Neural progenitor cell (in vitro differentiated cells): Measurements from ENCODE around the gene TMPRSS13. TPM values are rescaled to one million over a fixed set of nuclear protein-coding genes. Genes with fewer than 3 reads are reported as not detected.

Experiments
- DNase-seq: peaks from one replicate; pipeline ENCODE4 v3.0.0-alpha.2; 2016; ENCODE audit warnings: low spot score
- H2AFZ ChIP-seq: fragments of 200-600 bp; sonication (generic); replicated peaks from 2 replicates; pipeline ENCODE4 v1.6.1; 2016; ENCODE audit warnings: antibody characterized with exemption
- H3F3A ChIP-seq: fragments of 200-600 bp; sonication (generic); 2 replicates; pipeline ENCODE4 v1.6.1; 2016; ENCODE audit warnings: antibody characterized with exemption, low read depth
- H3K27ac ChIP-seq: fragments of 200-600 bp; sonication (generic); 2 replicates; pipeline ENCODE4 v1.5.1; 2016; ENCODE audit warnings: mild to moderate bottlenecking
- H3K27me3 ChIP-seq: fragments of 200-600 bp; sonication (generic); 2 replicates; pipeline ENCODE4 v1.6.1; 2016; ENCODE audit warnings: mild to moderate bottlenecking, moderate library complexity
- H3K36me3 ChIP-seq: fragments of 200-600 bp; sonication (generic); 2 replicates; pipeline ENCODE4 v1.5.1; 2016
- H3K4me1 ChIP-seq: fragments of 200-600 bp; sonication (generic); 2 replicates; pipeline ENCODE4 v1.6.1; 2016; ENCODE audit warnings: mixed run types
- H3K4me2 ChIP-seq: fragments of 200-600 bp; sonication (generic); 2 replicates; pipeline ENCODE4 v1.6.1; 2016
- H3K4me3 ChIP-seq: fragments of 200-600 bp; sonication (generic); 2 replicates; pipeline ENCODE4 v1.5.1; 2016
- H3K79me2 ChIP-seq: fragments of 200-600 bp; sonication (generic); 2 replicates; pipeline ENCODE4 v1.6.1; 2016; ENCODE audit warnings: low read depth
- H3K9ac ChIP-seq: fragments of 200-600 bp; sonication (generic); 2 replicates; pipeline ENCODE4 v1.6.1; 2016
- H3K9me3 ChIP-seq: fragments of 200-600 bp; sonication (generic); 2 replicates; pipeline ENCODE4 v1.5.1; 2016; ENCODE audit warnings: low read depth
- H4K20me1 ChIP-seq: fragments of 200-600 bp; sonication (generic); 2 replicates; pipeline ENCODE4 v1.6.1; 2016; ENCODE audit warnings: low read depth
- H3K27ac Mint-ChIP-seq: 3 replicates; pipeline ENCODE4 v1.8.0; 2021; ENCODE audit warnings: mixed read lengths
- H3K27me3 Mint-ChIP-seq: 2 replicates; pipeline ENCODE4 v1.8.0; 2022; ENCODE audit warnings: low read depth, mild to moderate bottlenecking, inconsistent platforms, moderate library complexity, mixed read lengths; ENCODE audit not compliant: insufficient read depth
- H3K36me3 Mint-ChIP-seq: 3 replicates; pipeline ENCODE4 v1.8.0; 2021; ENCODE audit warnings: mixed read lengths
- H3K4me1 Mint-ChIP-seq: 3 replicates; pipeline ENCODE4 v1.8.0; 2021; ENCODE audit warnings: mixed read lengths
- H3K4me3 Mint-ChIP-seq: 3 replicates; pipeline ENCODE4 v1.8.0; 2021; ENCODE audit warnings: mild to moderate bottlenecking, moderate library complexity, mixed read lengths
- H3K9me3 Mint-ChIP-seq: 3 replicates; pipeline ENCODE4 v1.8.0; 2020; ENCODE audit warnings: mixed read lengths
- EZH2 ChIP-seq: fragments of 200-600 bp; sonication (generic); IDR thresholded peaks from 2 replicates; pipeline ENCODE4 v1.6.1; 2017; ENCODE audit warnings: antibody characterized with exemption, mild to moderate bottlenecking, moderate library complexity
- EZH2phosphoT487 ChIP-seq: fragments of 200-600 bp; sonication (generic); IDR thresholded peaks from 2 replicates; pipeline ENCODE4 v1.6.1; 2017; ENCODE audit warnings: antibody characterized with exemption
- total RNA-seq: library from RNA; depleted of rRNA; stranded (reverse); fragments of >200 nt; gene quantifications from 2 replicates; pipeline ENCODE4 v1.2.3, GENCODE V29; 2015; ENCODE audit warnings: low replicate concordance
- TF ChIP-seq, protein P1 (sequence below): fragments of 200-600 bp; sonication (generic); IDR thresholded peaks from 2 replicates; pipeline ENCODE4 v1.5.1; 2017; ENCODE audit warnings: antibody characterized with exemption, mild to moderate bottlenecking

TMPRSS13 gene
- total RNA-seq, 1 donor from 2014 or later = not detected

GRCh38 chr11:117960406-117960805 lies 31.2 kb upstream of the TMPRSS13 start:
- Histone ChIP-seq H3K79me2 (no peaks in the 10 kb centered on the region), H4K20me1 (no peaks in the 10 kb centered on the region), H3F3A (no peaks in the 10 kb centered on the region), H3K4me1 (no peaks in the 10 kb centered on the region), H3K9ac (no peak overlapping the region), H3K4me3 (no peak overlapping the region), H3K4me2 (no peak overlapping the region), H3K9me3 (no peaks in the 10 kb centered on the region), H3K27ac (no peak overlapping the region), H2AFZ (no peak overlapping the region), H3K27me3 (no peaks in the 10 kb centered on the region), H3K36me3 (no peaks in the 10 kb centered on the region)
- H3K9me3 Mint-ChIP-seq = peaks cover 8% of the 10 kb centered on the region
- H3K36me3 Mint-ChIP-seq = no peaks in the 10 kb centered on the region
- TF ChIP-seq, protein P1, sequence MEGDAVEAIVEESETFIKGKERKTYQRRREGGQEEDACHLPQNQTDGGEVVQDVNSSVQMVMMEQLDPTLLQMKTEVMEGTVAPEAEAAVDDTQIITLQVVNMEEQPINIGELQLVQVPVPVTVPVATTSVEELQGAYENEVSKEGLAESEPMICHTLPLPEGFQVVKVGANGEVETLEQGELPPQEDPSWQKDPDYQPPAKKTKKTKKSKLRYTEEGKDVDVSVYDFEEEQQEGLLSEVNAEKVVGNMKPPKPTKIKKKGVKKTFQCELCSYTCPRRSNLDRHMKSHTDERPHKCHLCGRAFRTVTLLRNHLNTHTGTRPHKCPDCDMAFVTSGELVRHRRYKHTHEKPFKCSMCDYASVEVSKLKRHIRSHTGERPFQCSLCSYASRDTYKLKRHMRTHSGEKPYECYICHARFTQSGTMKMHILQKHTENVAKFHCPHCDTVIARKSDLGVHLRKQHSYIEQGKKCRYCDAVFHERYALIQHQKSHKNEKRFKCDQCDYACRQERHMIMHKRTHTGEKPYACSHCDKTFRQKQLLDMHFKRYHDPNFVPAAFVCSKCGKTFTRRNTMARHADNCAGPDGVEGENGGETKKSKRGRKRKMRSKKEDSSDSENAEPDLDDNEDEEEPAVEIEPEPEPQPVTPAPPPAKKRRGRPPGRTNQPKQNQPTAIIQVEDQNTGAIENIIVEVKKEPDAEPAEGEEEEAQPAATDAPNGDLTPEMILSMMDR = no peak
- TF ChIP-seq EZH2 (no peak), EZH2phosphoT487 (no peak)
- no peak overlapping the region for H3K4me3 Mint-ChIP-seq
- DNase-seq = no peak
- no peaks in the 10 kb centered on the region for H3K4me1 Mint-ChIP-seq
- no peak overlapping the region for H3K27ac Mint-ChIP-seq
- peaks cover 3% of the 10 kb centered on the region for H3K27me3 Mint-ChIP-seq

- peaks cover 8% of the 10 kb centered on the region for H3K9me3 Mint-ChIP-seq
- H2AFZ ChIP-seq = no peak overlapping the region
- no peaks in the 10 kb centered on the region for H3K36me3 ChIP-seq
- no peak overlapping the region for H3K4me2 ChIP-seq
- H3K4me3 ChIP-seq = no peak overlapping the region
- TF ChIP-seq EZH2 (no peak), EZH2phosphoT487 (no peak)
- TF ChIP-seq, protein P1 = no peak
- no peaks in the 10 kb centered on the region for H3K4me1 ChIP-seq
- H3K27ac Mint-ChIP-seq = no peak overlapping the region
- H3K4me1 Mint-ChIP-seq = no peaks in the 10 kb centered on the region
- H4K20me1 ChIP-seq = no peaks in the 10 kb centered on the region
- H3K79me2 ChIP-seq = no peaks in the 10 kb centered on the region
- no peak for DNase-seq
- H3K27ac ChIP-seq = no peak overlapping the region
- peaks cover 3% of the 10 kb centered on the region for H3K27me3 Mint-ChIP-seq
- H3K4me3 Mint-ChIP-seq = no peak overlapping the region
- no peaks in the 10 kb centered on the region for H3K27me3 ChIP-seq
- no peaks in the 10 kb centered on the region for H3K9me3 ChIP-seq
- no peak overlapping the region for H3K9ac ChIP-seq
- H3K36me3 Mint-ChIP-seq = no peaks in the 10 kb centered on the region
- no peaks in the 10 kb centered on the region for H3F3A ChIP-seq
These were observed 30.4 kb upstream of the TMPRSS13 start for GRCh38 chr11:117959438-117960149.

DNA sequence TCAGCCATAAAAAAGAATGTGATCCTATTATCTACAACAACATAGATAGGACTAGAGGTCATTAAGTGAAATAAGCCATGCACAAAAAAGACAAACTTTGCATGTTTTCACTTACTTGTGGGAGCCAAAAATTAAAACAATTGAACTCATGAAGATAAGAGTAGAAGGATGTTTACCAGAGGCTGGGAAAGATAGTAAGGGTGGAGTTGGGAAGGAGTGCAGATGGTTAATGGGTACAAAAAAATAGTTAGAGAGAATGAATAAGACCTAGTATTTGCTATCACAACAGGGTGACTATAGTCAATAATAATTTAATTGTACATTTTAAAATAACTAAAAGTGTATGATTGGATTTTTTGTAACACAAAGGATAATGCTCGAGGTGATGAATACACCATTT lies 29.7 kb upstream of the TMPRSS13 start:
- H3K4me2 ChIP-seq = no peak overlapping the region
- H3K36me3 ChIP-seq = no peaks in the 10 kb centered on the region
- no peak overlapping the region for H2AFZ ChIP-seq
- no peaks in the 10 kb centered on the region for H4K20me1 ChIP-seq
- H3F3A ChIP-seq = no peaks in the 10 kb centered on the region
- Mint-ChIP-seq H3K27me3 (peaks cover 3% of the 10 kb centered on the region), H3K36me3 (no peaks in the 10 kb centered on the region), H3K9me3 (peaks cover 8% of the 10 kb centered on the region), H3K4me3 (no peak overlapping the region), H3K27ac (no peak overlapping the region), H3K4me1 (no peaks in the 10 kb centered on the region)
- no peaks in the 10 kb centered on the region for H3K4me1 ChIP-seq
- no peaks in the 10 kb centered on the region for H3K9me3 ChIP-seq
- TF ChIP-seq EZH2 = no peak
- no peak overlapping the region for H3K9ac ChIP-seq
- H3K4me3 ChIP-seq = no peak overlapping the region
- H3K79me2 ChIP-seq = no peaks in the 10 kb centered on the region
- no peak for DNase-seq
- no peaks in the 10 kb centered on the region for H3K27me3 ChIP-seq
- no peak overlapping the region for H3K27ac ChIP-seq

DNA sequence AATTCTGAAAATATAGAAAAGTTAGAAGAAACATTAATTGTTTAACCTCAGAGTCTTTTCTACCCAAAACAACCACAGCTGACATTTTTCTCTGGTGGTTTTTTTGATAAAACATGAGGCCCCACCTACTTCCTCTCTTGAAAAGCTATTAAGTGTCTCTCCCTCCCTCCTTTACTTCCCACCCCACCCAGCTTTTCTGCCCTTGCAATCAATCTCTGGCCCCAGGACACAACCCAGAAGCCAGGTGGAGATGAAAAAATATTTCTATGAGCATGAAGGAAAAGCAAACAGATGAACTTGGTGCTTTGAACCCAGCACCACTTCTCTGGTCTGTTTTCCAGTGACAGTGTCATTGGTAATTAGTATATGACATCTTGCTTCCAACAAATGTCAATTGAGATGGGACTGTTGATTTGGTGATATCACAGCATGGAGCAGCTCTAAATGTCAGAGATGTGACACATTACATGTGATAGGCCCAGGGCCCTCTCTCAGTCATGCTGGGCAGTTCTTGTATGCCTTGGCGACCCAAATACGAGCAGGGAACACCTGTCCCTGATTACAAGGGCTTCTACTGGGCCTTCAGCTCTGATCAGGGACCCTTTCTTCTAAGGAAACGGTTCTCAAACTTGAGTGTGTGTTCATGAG lies 23.9 kb upstream of the TMPRSS13 start:
- no peaks in the 10 kb centered on the region for H3K4me1 ChIP-seq
- Mint-ChIP-seq H3K4me1 (no peaks in the 10 kb centered on the region), H3K27me3 (peaks cover 2% of the 10 kb centered on the region), H3K9me3 (peaks cover 7% of the 10 kb centered on the region), H3K27ac (no peak overlapping the region), H3K4me3 (no peak overlapping the region), H3K36me3 (no peaks in the 10 kb centered on the region)
- H3K79me2 ChIP-seq = no peaks in the 10 kb centered on the region
- H3K4me3 ChIP-seq = no peak overlapping the region
- no peak for DNase-seq
- no peaks in the 10 kb centered on the region for H4K20me1 ChIP-seq
- H3K9ac ChIP-seq = no peak overlapping the region
- no peak overlapping the region for H2AFZ ChIP-seq
- no peak overlapping the region for H3K4me2 ChIP-seq
- no peaks in the 10 kb centered on the region for H3F3A ChIP-seq
- no peaks in the 10 kb centered on the region for H3K27me3 ChIP-seq
- H3K36me3 ChIP-seq = no peaks in the 10 kb centered on the region
- TF ChIP-seq EZH2 (no peak), EZH2phosphoT487 (no peak)
- TF ChIP-seq, protein P1 = no peak
- H3K9me3 ChIP-seq = no peaks in the 10 kb centered on the region
- no peak overlapping the region for H3K27ac ChIP-seq
